ENCODE data around the gene SLC25A21. TPM values are rescaled to one million over a fixed set of nuclear protein-coding genes. Genes with fewer than 3 reads are reported as not detected.
"Not testable (repeated sequence)": the region's sequence is repeated elsewhere in the genome, so short reads cannot be mapped to it uniquely, and the experiment has no call there.

SLC25A21 gene
- total and polyA plus RNA-seq, 7 experiments from 2014 or later: not detected

DNA sequence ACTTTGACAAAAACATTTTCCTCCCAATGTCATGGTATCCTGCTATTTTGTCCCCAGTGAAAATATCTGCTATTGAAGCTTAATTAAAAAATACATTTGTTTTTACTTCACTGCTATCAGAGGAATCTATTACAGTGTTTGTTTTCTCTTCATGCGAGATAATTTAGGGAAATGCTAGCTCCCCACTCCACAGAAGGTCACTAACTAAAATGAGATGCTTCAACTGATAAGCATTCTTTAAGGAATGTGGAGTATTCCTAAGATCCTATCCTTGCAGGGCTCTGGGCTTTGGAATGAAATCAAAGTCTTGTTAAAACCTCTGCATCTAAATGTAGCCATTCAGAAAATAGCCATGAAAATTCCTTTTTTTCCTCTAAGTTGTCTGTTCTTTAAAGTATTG is 471.3 kb downstream of the SLC25A21 start:
- Histone ChIP-seq H3K27me3 (ENCODE audit: control insufficient read depth in 2 of 2, insufficient read depth in 2 of 2, low read length in 2 of 2) (no peaks in the 10 kb centered on the region), H3K36me3 (ENCODE audit: control insufficient read depth in 2 of 3, insufficient read depth in 3 of 3, low read length in 3 of 3) (no peaks in the 10 kb centered on the region), H3K9me3 (ENCODE audit: control insufficient read depth in 2 of 3, low read length in 3 of 3) (no peaks in the 10 kb centered on the region), H3K4me3 (ENCODE audit: low read length) (no peak overlapping the region), H3K4me1 (ENCODE audit: control insufficient read depth in 2 of 2, insufficient read depth in 2 of 2, low read length in 2 of 2) (no peaks in the 10 kb centered on the region), H3K27ac (ENCODE audit: low read depth, low read length) (no peak overlapping the region)
- no peak for DNase-seq
- Mint-ChIP-seq H3K4me3 (no peak overlapping the region), H3K27me3 (peaks cover 0 to 12% (median 4%) of the 10 kb centered on the region in 5 donors), H3K9me3 (peaks cover 0 to 23% (median 10%) of the 10 kb centered on the region in 11 donors), H3K36me3 (peaks cover 0 to 19% (median 0%) of the 10 kb centered on the region in 5 donors), H3K4me1 (peaks cover 0 to 2% (median 0%) of the 10 kb centered on the region in 7 donors), H3K27ac (no peak overlapping the region)
- ATAC-seq: no peak
- ChIA-PET CTCF (no interaction called here), POLR2A (no interaction called here)
- intact Hi-C loops (cut with micrococcal nuclease): loop anchor here in 1 of 2 donors (10.0 kb wide), 1 partner anchor 874 kb away; no protein-coding TSS in a partner anchor

DNA sequence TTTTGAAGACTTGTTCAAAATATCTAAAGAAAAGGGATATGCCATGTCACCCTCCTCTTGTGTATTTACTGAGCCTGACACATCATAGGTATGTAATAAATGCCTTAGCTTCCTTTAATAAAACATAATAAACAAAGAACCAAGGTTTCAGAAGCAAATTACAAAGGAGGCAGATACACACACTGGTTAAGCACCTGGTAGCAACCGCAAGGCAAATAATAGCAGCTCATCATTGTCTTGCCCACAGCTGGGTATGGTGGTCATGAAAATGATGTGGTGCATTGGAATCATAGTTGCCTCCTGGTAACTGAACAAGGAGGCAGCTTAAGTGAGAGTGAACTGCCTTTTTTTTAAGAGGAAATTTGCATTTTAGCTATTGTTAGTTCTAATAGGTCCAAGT is 471.8 kb downstream of the SLC25A21 start:
- POLR2A ChIA-PET: no interaction called here
- Mint-ChIP-seq H3K36me3 (peaks cover 0 to 19% (median 0%) of the 10 kb centered on the region in 5 donors), H3K4me3 (no peak overlapping the region), H3K9me3 (peaks cover 0 to 23% (median 9%) of the 10 kb centered on the region in 11 donors), H3K4me1 (peaks cover 0 to 2% (median 0%) of the 10 kb centered on the region in 7 donors), H3K27ac (no peak overlapping the region), H3K27me3 (peaks cover 0 to 12% (median 4%) of the 10 kb centered on the region in 5 donors)
- Histone ChIP-seq H3K4me3 (ENCODE audit: low read length) (no peak overlapping the region), H3K27ac (ENCODE audit: low read depth, low read length) (no peak overlapping the region), H3K4me1 (ENCODE audit: control insufficient read depth in 2 of 2, insufficient read depth in 2 of 2, low read length in 2 of 2) (no peaks in the 10 kb centered on the region), H3K27me3 (ENCODE audit: control insufficient read depth in 2 of 2, insufficient read depth in 2 of 2, low read length in 2 of 2) (no peaks in the 10 kb centered on the region), H3K36me3 (ENCODE audit: control insufficient read depth in 2 of 3, insufficient read depth in 3 of 3, low read length in 3 of 3) (no peaks in the 10 kb centered on the region), H3K9me3 (ENCODE audit: control insufficient read depth in 2 of 3, low read length in 3 of 3) (no peaks in the 10 kb centered on the region)
- ATAC-seq: no peak
- DNase-seq: no peak
- CTCF ChIA-PET: no interaction called here
- intact Hi-C loops (cut with micrococcal nuclease): loop anchor here in 1 of 2 donors (10.0 kb wide), 1 partner anchor 874 kb away; no protein-coding TSS in a partner anchor

DNA sequence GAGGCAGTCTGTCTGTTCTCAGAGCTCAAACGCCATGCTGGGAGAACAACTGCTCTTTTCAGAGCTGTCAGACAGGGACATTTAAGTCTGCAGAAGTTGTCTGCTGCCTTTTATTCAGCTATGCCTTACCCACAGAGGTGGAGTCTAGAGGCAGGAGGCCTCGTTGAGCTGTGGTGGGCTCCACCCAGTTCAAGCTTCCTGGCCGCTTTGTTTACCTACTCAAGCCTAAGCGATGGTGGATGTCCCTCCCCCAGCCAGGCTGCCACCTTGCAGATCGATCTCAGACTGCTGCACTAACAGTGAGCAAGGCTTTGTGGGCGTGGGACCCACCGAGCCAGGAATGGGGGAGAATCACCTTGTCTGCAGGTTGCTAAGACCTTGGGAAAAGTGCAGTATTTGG is 473.0 kb downstream of the SLC25A21 start:
- H3K4me1 ChIP-seq (ENCODE audit: control insufficient read depth in 2 of 2, insufficient read depth in 2 of 2, low read length in 2 of 2); H3K4me3 Mint-ChIP-seq; H3K4me3 ChIP-seq (ENCODE audit: low read length); ATAC-seq; H3K27me3 ChIP-seq (ENCODE audit: control insufficient read depth in 2 of 2, insufficient read depth in 2 of 2, low read length in 2 of 2); H3K4me1 Mint-ChIP-seq; CTCF ChIA-PET; H3K27ac ChIP-seq (ENCODE audit: low read depth, low read length); H3K36me3 ChIP-seq (ENCODE audit: control insufficient read depth in 2 of 3, insufficient read depth in 3 of 3, low read length in 3 of 3); H3K27ac Mint-ChIP-seq; POLR2A ChIA-PET; intact Hi-C loops (cut with micrococcal nuclease); H3K9me3 ChIP-seq (ENCODE audit: control insufficient read depth in 2 of 3, low read length in 3 of 3); DNase-seq: not testable (repeated sequence)
- H3K9me3 Mint-ChIP-seq: peaks cover 0 to 29% (median 13%) of the 10 kb centered on the region in 11 donors
- H3K27me3 Mint-ChIP-seq: peaks cover 0 to 12% (median 4%) of the 10 kb centered on the region in 5 donors
- peaks cover 0 to 19% (median 0%) of the 10 kb centered on the region in 5 donors for H3K36me3 Mint-ChIP-seq

DNA sequence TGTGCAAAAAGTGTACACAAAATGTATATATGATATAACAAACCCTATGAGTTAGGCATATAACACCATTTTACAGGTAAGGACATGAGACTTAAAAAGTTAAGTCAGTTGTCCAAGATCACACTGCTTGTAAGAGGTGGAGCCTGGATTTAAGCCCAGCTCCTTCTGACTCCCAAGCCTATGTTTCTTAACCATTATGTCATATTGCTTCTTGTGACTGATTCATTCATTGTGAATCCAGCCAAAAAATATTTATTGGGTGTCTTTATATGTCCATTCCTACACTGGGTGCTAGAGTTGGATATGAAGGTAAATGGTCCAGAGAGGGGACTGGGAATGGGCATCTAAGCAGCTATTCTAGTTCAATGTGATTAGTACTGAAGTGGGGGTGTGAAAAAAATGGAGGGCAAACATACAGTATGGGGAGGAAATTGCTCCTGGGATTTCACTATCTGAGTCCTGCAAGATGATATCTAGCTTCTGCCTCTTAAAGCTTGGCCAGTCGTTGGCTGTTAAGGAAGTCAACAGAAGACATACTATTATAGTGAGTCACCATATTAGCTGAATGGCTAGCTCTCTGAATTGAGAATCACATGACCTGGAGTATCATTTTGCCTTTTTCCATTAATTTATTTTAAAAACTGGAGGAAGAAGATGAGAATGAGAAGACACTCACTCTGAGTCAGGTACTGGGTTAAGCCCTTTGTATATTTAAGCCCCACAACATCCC is 481.9 kb downstream of the SLC25A21 start:
- no peak overlapping the region for H3K4me3 Mint-ChIP-seq
- intact Hi-C loops (cut with micrococcal nuclease): no loop called here
- Histone ChIP-seq H3K4me3 (ENCODE audit: low read length) (no peak overlapping the region), H3K4me1 (ENCODE audit: control insufficient read depth in 2 of 2, insufficient read depth in 2 of 2, low read length in 2 of 2) (no peaks in the 10 kb centered on the region), H3K27me3 (ENCODE audit: control insufficient read depth in 2 of 2, insufficient read depth in 2 of 2, low read length in 2 of 2) (no peaks in the 10 kb centered on the region), H3K9me3 (ENCODE audit: control insufficient read depth in 2 of 3, low read length in 3 of 3) (no peaks in the 10 kb centered on the region), H3K36me3 (ENCODE audit: control insufficient read depth in 2 of 3, insufficient read depth in 3 of 3, low read length in 3 of 3) (no peaks in the 10 kb centered on the region), H3K27ac (ENCODE audit: low read depth, low read length) (no peak overlapping the region)
- H3K36me3 Mint-ChIP-seq: no peaks in the 10 kb centered on the region
- no peak overlapping the region for H3K27ac Mint-ChIP-seq
- peaks cover 0 to 23% (median 9%) of the 10 kb centered on the region in 11 donors for H3K9me3 Mint-ChIP-seq
- DNase-seq (no peak), ATAC-seq (no peak)
- H3K4me1 Mint-ChIP-seq: no peaks in the 10 kb centered on the region
- H3K27me3 Mint-ChIP-seq: peaks cover 0 to 11% (median 9%) of the 10 kb centered on the region in 5 donors
- CTCF ChIA-PET: no interaction called here
- POLR2A ChIA-PET: no interaction called here

DNA sequence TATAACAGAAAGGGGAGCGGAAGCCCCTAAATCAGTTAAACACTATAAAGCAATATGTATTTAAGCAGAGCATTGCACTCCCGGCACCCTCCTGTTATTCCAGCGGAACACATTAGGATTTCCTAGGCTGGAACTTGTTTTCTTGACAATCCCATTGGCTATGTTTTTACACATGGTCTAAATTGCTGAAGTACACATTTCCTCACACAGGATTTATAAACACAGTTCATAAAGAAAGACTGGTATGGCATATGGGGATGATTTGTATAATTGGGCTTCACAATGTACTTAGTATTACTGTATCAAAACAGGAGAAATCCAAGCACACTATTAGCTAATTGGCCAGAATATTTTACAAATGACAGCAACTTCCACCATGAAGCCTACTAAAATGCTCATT is 487.5 kb downstream of the SLC25A21 start:
- Histone ChIP-seq H3K36me3 (ENCODE audit: control insufficient read depth in 2 of 3, insufficient read depth in 3 of 3, low read length in 3 of 3) (no peaks in the 10 kb centered on the region), H3K27me3 (ENCODE audit: control insufficient read depth in 2 of 2, insufficient read depth in 2 of 2, low read length in 2 of 2) (peaks cover 0 to 2% of the 10 kb centered on the region in 2 donors), H3K9me3 (ENCODE audit: control insufficient read depth in 2 of 3, low read length in 3 of 3) (no peaks in the 10 kb centered on the region), H3K27ac (ENCODE audit: low read depth, low read length) (no peak overlapping the region), H3K4me3 (ENCODE audit: low read length) (no peak overlapping the region), H3K4me1 (ENCODE audit: control insufficient read depth in 2 of 2, insufficient read depth in 2 of 2, low read length in 2 of 2) (no peaks in the 10 kb centered on the region)
- ATAC-seq (no peak), DNase-seq (no peak)
- Mint-ChIP-seq H3K27ac (no peak overlapping the region), H3K27me3 (peaks cover 0 to 22% (median 13%) of the 10 kb centered on the region in 5 donors), H3K9me3 (peaks cover 0 to 10% (median 0%) of the 10 kb centered on the region in 11 donors), H3K4me3 (no peak overlapping the region), H3K4me1 (no peaks in the 10 kb centered on the region), H3K36me3 (no peaks in the 10 kb centered on the region)
- CTCF ChIA-PET: no interaction called here
- POLR2A ChIA-PET: no interaction called here
- intact Hi-C loops (cut with micrococcal nuclease): no loop called here

DNA sequence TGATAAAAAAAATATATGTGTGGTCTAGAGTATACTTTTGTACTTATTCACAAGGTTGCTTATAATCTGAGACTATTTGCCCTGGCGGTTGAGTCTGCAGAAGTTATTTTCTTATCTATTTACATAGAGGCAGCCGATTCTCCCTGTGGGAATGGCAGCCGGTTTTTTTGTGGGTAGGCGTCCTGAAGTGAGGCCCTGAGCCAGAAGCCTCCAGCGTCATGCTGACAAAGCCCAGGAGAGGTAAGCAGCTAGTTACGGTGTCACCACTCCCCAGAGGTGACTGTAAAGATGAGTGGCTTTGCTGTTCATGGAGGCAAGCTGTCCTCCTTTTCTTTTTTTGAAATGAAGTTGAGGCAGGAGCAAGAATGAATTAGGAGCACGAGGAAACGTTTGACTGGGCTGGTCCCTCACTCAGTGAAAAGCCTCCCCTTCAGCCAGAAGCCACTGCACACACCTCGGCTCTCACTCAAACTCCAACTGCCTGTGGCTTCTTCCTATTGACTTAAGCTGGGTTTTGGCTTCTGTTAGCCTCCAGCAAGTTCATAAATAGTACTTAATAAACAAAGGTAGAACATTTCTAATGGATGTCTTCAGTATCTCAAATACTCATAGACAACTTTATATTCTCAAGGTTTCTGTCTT is 489.2 kb downstream of the SLC25A21 start:
- Histone ChIP-seq H3K9me3 (ENCODE audit: control insufficient read depth in 2 of 3, low read length in 3 of 3) (no peaks in the 10 kb centered on the region), H3K36me3 (ENCODE audit: control insufficient read depth in 2 of 3, insufficient read depth in 3 of 3, low read length in 3 of 3) (no peaks in the 10 kb centered on the region), H3K27ac (ENCODE audit: low read depth, low read length) (no peak overlapping the region), H3K4me1 (ENCODE audit: control insufficient read depth in 2 of 2, insufficient read depth in 2 of 2, low read length in 2 of 2) (no peaks in the 10 kb centered on the region), H3K27me3 (ENCODE audit: control insufficient read depth in 2 of 2, insufficient read depth in 2 of 2, low read length in 2 of 2) (peaks cover 0 to 2% of the 10 kb centered on the region in 2 donors), H3K4me3 (ENCODE audit: low read length) (no peak overlapping the region)
- CTCF ChIA-PET: no interaction called here
- POLR2A ChIA-PET: no interaction called here
- intact Hi-C loops (cut with micrococcal nuclease): no loop called here
- Mint-ChIP-seq H3K9me3 (peaks cover 0 to 8% (median 0%) of the 10 kb centered on the region in 11 donors), H3K27me3 (peaks cover 0 to 23% (median 12%) of the 10 kb centered on the region in 5 donors), H3K27ac (no peak overlapping the region), H3K36me3 (no peaks in the 10 kb centered on the region), H3K4me1 (no peaks in the 10 kb centered on the region), H3K4me3 (no peak overlapping the region)
- no peak for DNase-seq
- ATAC-seq: no peak

All from naive thymus-derived CD4-positive, alpha-beta T cell (primary cell).